Tibial artery (tissue), 4 donors: Measurements from ENCODE around the gene ATF7.
"Not testable (repeated sequence)": the region's sequence is repeated elsewhere in the genome, so short reads cannot be mapped to it uniquely, and the experiment has no call there.

ENCODE experiments used
- DNase-seq, 2 donors: peaks; one replicate each; pipeline ENCODE4 v3.0.0-alpha.2; 2019
- H3K27ac ChIP-seq, 2 donors: fragments of 200-600 bp; sonication (generic) in 1 of 2; 1 replicate in 1 of 2; 2 replicates in 1 of 2; pipeline ENCODE4 v1.5.1; 2018 to 2019; ENCODE audit warnings: mild to moderate bottlenecking in 1 of 2
- H3K27me3 ChIP-seq, 2 donors: fragments of 200-600 bp; sonication (generic) in 1 of 2; one replicate each; pipeline versions ENCODE4 v1.5.1 to v1.6.0; 2016 to 2019
- H3K36me3 ChIP-seq, 3 donors: fragments of 200-600 bp; sonication (generic) in 2 of 3; one replicate each; pipeline ENCODE4 v1.5.1; 2016 to 2019; ENCODE audit warnings: mild to moderate bottlenecking in 2 of 3
- H3K4me1 ChIP-seq, 4 donors: fragments of 200-600 bp; sonication (generic) in 2 of 4; 1 replicate in 3 of 4; 2 replicates in 1 of 4; pipeline ENCODE4 v1.5.1; 2016 to 2019
- H3K4me3 ChIP-seq, 2 donors: fragments of 200-600 bp; sonication (generic) in 1 of 2; 1 replicate in 1 of 2; 2 replicates in 1 of 2; pipeline ENCODE4 v1.5.1; 2018 to 2019; ENCODE audit warnings: mild to moderate bottlenecking in 2 of 2
- H3K9me3 ChIP-seq, 3 donors: fragments of 200-600 bp; sonication (generic) in 1 of 3; one replicate each; pipeline ENCODE4 v1.5.1; 2016 to 2019
- intact Hi-C: fragments of 100-400 bp; cut with DNase I; formaldehyde crosslinking; loops from one replicate; pipeline ENCODE4 v1.15.0; 2023; ENCODE audit warnings: low total_unique reads
- TF ChIP-seq, protein P1 (sequence below), 2 experiments: fragments of 200-600 bp in 1 of 2; fragments of 450-650 bp in 1 of 2; IDR thresholded peaks; one replicate each; pipeline ENCODE4 v1.5.1; 2017 to 2019; ENCODE audit warnings: antibody characterized with exemption in 2 of 2, mild to moderate bottlenecking in 1 of 2, moderate library complexity in 1 of 2

ATF7 gene

DNA sequence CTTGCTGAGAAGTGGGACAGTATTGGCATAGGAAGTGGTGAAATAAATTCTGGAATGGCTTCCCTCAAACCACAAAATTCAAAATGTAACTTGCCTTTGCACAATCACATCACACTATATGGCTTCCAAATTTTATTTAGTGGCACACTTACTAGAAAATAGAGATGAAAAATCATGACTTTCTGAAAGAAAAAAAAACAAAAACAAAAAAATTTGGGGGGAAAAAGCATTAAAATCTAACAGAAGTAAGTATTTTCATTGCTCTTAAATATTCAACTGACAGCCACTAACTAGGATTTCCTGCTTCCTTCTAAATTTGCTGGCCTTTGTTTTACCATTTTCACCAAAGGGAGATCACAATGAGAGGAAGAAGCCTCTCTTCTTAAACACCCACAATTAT lies 23.0 kb downstream of the ATF7 start:
- no peak overlapping the region for H3K4me3 ChIP-seq
- peaks cover 0 to 39% (median 19%) of the 10 kb centered on the region in 4 donors for H3K4me1 ChIP-seq
- H3K9me3 ChIP-seq: no peaks in the 10 kb centered on the region
- intact Hi-C loops: no loop called here
- H3K27me3 ChIP-seq: no peaks in the 10 kb centered on the region
- no peak overlapping the region for H3K27ac ChIP-seq
- H3K36me3 ChIP-seq: peaks cover 0 to 10% (median 0%) of the 10 kb centered on the region in 3 donors
- TF ChIP-seq, protein P1, sequence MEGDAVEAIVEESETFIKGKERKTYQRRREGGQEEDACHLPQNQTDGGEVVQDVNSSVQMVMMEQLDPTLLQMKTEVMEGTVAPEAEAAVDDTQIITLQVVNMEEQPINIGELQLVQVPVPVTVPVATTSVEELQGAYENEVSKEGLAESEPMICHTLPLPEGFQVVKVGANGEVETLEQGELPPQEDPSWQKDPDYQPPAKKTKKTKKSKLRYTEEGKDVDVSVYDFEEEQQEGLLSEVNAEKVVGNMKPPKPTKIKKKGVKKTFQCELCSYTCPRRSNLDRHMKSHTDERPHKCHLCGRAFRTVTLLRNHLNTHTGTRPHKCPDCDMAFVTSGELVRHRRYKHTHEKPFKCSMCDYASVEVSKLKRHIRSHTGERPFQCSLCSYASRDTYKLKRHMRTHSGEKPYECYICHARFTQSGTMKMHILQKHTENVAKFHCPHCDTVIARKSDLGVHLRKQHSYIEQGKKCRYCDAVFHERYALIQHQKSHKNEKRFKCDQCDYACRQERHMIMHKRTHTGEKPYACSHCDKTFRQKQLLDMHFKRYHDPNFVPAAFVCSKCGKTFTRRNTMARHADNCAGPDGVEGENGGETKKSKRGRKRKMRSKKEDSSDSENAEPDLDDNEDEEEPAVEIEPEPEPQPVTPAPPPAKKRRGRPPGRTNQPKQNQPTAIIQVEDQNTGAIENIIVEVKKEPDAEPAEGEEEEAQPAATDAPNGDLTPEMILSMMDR (IDR thresholded peaks at IDR 0.05): no peak
- no peak for DNase-seq

DNA sequence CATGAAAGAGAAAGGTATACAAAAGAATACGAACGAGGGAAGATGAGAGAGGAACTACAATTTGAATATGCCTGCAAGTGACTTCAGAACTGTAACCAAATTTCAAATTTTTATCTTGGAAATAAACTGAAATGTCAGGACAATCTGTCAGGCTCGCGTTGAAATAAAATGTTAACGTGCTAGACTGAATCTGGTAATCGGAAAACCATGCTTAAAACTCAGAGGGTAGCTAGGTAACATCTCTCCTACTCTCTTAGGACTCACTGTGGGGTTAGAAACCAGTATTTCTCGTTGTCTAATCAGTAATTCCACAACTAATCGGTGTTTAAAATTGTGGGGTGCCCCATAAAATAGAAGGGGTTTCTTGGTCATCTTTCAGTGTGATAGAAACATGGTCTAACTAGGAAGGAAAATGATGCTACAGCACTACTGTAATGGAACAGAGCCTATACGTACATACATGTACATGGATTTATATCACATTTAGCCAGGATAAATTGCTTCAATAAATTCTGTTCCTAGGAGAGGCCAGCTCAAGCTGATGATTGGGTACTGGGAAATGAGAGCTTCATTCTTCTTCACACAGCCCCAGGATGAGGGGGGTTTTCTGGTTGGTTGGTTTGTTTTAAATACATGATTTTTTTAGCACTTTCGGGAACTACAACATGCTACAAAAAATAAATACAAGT lies 23.9 kb downstream of the ATF7 start:
- no peak for DNase-seq
- Histone ChIP-seq H3K36me3 (peaks cover 0 to 10% (median 0%) of the 10 kb centered on the region in 3 donors), H3K27me3 (no peaks in the 10 kb centered on the region), H3K27ac (peak overlapping the region; percentile 56 to 58), H3K9me3 (no peaks in the 10 kb centered on the region), H3K4me3 (no peak overlapping the region), H3K4me1 (peaks cover 0 to 46% (median 22%) of the 10 kb centered on the region in 4 donors)
- intact Hi-C loops: no loop called here
- TF ChIP-seq, protein P1 (IDR thresholded peaks at IDR 0.05): no peak

DNA sequence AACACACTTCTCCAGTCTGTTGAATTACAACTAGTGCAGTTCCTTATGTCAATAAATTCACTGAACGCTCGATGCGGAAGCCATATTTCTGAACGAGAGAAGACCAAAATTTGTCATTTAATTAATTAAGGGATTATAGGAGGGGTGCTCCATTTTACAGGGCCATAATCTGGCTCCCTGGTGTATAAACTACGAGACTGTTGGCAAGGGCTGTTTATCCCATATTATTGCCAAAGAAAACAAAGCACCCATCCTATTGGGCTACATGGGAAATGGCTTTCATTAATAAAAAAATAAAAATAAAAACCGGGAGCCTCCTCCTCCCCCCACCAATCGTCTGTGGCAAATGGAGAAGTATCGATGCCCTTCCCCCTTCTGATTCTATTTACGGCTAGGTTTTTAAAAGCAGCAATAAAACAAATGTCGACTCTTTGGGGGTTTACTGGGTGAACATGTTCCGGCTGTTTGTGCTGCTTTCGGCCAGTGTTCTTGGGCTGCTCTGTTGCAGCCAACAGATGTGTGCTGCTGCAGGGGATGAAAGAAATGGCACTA lies 24.8 kb downstream of the ATF7 start:
- peak overlapping the region; percentile 41 to 43 for H3K4me3 ChIP-seq
- H3K9me3 ChIP-seq: no peaks in the 10 kb centered on the region
- H3K27ac ChIP-seq: peak overlapping the region; percentile 56 to 58
- DNase-seq: no peak
- intact Hi-C loops: no loop called here
- no peaks in the 10 kb centered on the region for H3K27me3 ChIP-seq
- TF ChIP-seq, protein P1 (IDR thresholded peaks at IDR 0.05): no peak
- peaks cover 0 to 56% (median 29%) of the 10 kb centered on the region in 4 donors for H3K4me1 ChIP-seq
- H3K36me3 ChIP-seq: peaks cover 0 to 10% (median 0%) of the 10 kb centered on the region in 3 donors

- Histone ChIP-seq H3K4me1 (peaks cover 0 to 63% (median 34%) of the 10 kb centered on the region in 4 donors), H3K27ac (peak overlapping the region; percentile 56 to 58), H3K36me3 (peaks cover 0 to 10% (median 0%) of the 10 kb centered on the region in 3 donors), H3K4me3 (peak overlapping the region; percentile 41 to 43), H3K9me3 (no peaks in the 10 kb centered on the region), H3K27me3 (no peaks in the 10 kb centered on the region)
- TF ChIP-seq, protein P1 (IDR thresholded peaks at IDR 0.05): no peak
- intact Hi-C loops: no loop called here
- DNase-seq: no peak
These were observed 25.5 kb downstream of the ATF7 start for GRCh38 chr12:53600490-53601295.

DNA sequence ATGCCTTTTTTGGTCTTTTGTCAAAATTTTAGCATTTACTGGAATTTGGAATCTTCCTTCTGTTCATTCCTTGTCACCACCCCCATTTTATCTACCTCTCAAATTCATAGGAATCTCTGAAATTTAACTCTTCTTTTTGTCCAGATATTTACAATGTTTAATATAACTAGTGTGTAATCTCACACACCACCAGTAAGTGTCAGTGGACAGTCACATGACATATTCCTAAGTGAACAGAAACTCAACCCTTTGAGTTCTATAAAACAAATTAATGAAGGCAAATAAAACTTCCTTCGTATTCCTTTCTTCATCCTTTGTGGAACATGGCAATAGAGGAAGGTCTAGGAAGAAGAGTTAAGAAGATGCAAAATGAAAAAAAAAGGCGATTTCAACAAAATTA lies 26.6 kb downstream of the ATF7 start:
- H3K36me3 ChIP-seq: peaks cover 0 to 10% (median 0%) of the 10 kb centered on the region in 3 donors
- no peak for DNase-seq
- H3K27me3 ChIP-seq: no peaks in the 10 kb centered on the region
- H3K9me3 ChIP-seq: no peaks in the 10 kb centered on the region
- no peak overlapping the region for H3K27ac ChIP-seq
- H3K4me3 ChIP-seq: no peak overlapping the region
- intact Hi-C loops: no loop called here
- TF ChIP-seq, protein P1 (IDR thresholded peaks at IDR 0.05): no peak
- H3K4me1 ChIP-seq: peaks cover 0 to 74% (median 42%) of the 10 kb centered on the region in 4 donors

DNA sequence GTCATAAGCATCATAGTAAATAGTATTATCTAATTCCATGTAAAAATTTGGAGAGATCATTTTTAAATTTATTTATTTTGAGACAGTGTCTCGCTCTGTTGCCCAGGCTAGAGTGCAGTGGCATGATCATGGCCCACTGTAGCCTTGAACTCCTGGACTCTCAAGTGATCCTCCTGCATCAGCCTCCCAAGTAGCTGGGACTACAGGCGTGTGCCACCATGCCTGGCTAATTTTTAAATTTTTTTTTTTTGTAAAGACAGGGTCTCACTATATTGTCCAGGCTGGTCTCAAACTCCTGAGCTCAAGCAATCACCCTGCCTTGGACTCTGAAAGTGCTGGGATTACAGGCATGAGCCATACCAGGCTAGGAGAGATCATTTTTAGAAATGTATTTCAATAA lies 27.2 kb downstream of the ATF7 start:
- intact Hi-C loops, H3K4me3 ChIP-seq, H3K9me3 ChIP-seq, H3K27me3 ChIP-seq, DNase-seq, H3K27ac ChIP-seq: not testable (repeated sequence)
- H3K4me1 ChIP-seq: peaks cover 0 to 78% (median 42%) of the 10 kb centered on the region in 4 donors
- peaks cover 0 to 10% (median 0%) of the 10 kb centered on the region in 3 donors for H3K36me3 ChIP-seq
